AG09319 (cell line): ENCODE measurements around the gene BCAT1.

Experiments used
- DNase-seq: peaks from one replicate; pipeline ENCODE4 v3.0.0-alpha.2; 2010; ENCODE audit warnings: low read depth; ENCODE audit errors: extremely low read depth
- CTCF ChIP-seq: IDR thresholded peaks from 2 replicates; pipeline ENCODE4 v1.5.1; 2011; ENCODE audit warnings: low read depth, mild to moderate bottlenecking, inconsistent platforms, low read length, moderate library complexity

The BCAT1 gene

DNA sequence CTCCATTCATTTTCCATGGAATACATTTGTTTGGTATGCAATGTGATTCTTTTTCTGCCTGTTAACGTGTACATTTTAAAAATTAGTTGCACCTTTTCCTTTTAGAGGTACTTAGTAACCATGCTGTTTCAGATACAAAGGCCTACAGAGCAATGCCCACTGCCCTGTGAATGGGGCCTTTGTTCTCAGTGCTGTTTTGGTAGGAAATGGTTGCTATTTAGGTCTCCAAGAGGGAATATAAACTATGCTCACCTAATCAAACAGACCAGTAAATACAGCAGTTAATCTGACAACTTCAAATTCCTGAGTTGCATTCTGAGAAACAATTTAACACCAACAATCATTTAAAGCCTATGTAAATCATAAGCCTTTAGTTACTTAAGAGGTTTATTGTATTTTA lies 188.7 kb downstream of the BCAT1 start:
- no peak for DNase-seq
- no peak for TF ChIP-seq CTCF
